ENCODE results near the gene AMBP. TPM values are rescaled to one million over a fixed set of nuclear protein-coding genes. Genes with fewer than 3 reads are reported as not detected.

Gene AMBP
- total RNA-seq, 1 experiment from 2014 or later = 0.20 TPM

DNA sequence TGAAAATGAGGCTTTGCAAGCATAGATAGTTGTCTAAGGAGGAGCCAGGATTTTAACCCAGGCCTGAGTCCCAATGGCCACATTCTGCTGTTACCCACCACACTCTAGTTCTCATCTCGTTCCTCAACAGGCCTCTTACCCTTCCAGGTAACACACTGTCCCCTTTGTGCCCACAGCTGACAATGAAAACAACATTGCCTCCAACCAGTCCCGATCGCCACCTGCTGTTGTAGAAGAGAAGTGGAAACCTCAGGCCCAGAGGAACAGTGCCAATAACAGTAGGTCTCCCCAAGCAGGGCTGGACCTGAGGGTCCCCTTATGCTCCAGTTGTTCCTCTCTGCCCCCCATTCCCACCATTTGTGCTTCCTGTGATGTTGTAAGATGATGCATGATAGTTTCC is 30.4 kb downstream of the AMBP start:
- Histone ChIP-seq H2AK5ac (ENCODE audit: insufficient read length, low read length) (no peak overlapping the region), H3K27me3 (ENCODE audit: insufficient read depth, low read length) (no peaks in the 10 kb centered on the region), H3K4ac (ENCODE audit: low read depth, low read length) (no peak overlapping the region), H2BK15ac (ENCODE audit: low read depth, low read length) (no peak overlapping the region), H3K27ac (ENCODE audit: insufficient read length, low read depth, low read length) (no peak overlapping the region), H3K23me2 (ENCODE audit: insufficient read length, low read depth, low read length, poor library complexity, severe bottlenecking) (no peaks in the 10 kb centered on the region), H3K14ac (ENCODE audit: insufficient read depth, low read length) (no peak overlapping the region), H2BK12ac (ENCODE audit: insufficient read length, low read depth, low read length) (no peak overlapping the region), H2AFZ (ENCODE audit: low read length) (no peak overlapping the region), H2BK20ac (ENCODE audit: low read depth, low read length, poor library complexity, severe bottlenecking) (no peak overlapping the region), H3K79me1 (ENCODE audit: insufficient read depth, low read depth, low read length, poor library complexity, severe bottlenecking) (no peaks in the 10 kb centered on the region), H3K18ac (ENCODE audit: insufficient read length, low read depth, low read length) (no peak overlapping the region), H3K23ac (ENCODE audit: insufficient read length, low read depth, low read length) (no peak overlapping the region), H2BK120ac (ENCODE audit: low read depth, low read length, poor library complexity, severe bottlenecking) (no peak overlapping the region), H3K79me2 (ENCODE audit: insufficient read depth, low read length) (no peaks in the 10 kb centered on the region), H3K4me2 (ENCODE audit: insufficient read depth, insufficient read length, low read length) (no peak overlapping the region), H3K9ac (ENCODE audit: extremely low read depth, insufficient read length, low read length) (no peak overlapping the region), H4K5ac (ENCODE audit: insufficient read length, low read depth, low read length) (no peak overlapping the region), H2BK5ac (ENCODE audit: insufficient read length, low read length) (no peak overlapping the region), H4K91ac (ENCODE audit: insufficient read length, low read depth, low read length) (no peak overlapping the region), H3T11ph (ENCODE audit: low read length) (no peak overlapping the region), H3K9me3 (ENCODE audit: control insufficient read depth, low read depth, low read length) (no peaks in the 10 kb centered on the region), H4K8ac (replicated peaks; ENCODE audit: insufficient read length, low read depth, low read length) (no peak overlapping the region), H3K56ac (ENCODE audit: insufficient read length, low read depth, low read length) (no peak overlapping the region), H3K4me1 (ENCODE audit: insufficient read depth, low read length) (no peaks in the 10 kb centered on the region), H4K20me1 (ENCODE audit: control insufficient read depth, insufficient read depth, insufficient read length) (no peaks in the 10 kb centered on the region)
- DNase-seq = peak; percentile 52
- TF ChIP-seq, protein P1, sequence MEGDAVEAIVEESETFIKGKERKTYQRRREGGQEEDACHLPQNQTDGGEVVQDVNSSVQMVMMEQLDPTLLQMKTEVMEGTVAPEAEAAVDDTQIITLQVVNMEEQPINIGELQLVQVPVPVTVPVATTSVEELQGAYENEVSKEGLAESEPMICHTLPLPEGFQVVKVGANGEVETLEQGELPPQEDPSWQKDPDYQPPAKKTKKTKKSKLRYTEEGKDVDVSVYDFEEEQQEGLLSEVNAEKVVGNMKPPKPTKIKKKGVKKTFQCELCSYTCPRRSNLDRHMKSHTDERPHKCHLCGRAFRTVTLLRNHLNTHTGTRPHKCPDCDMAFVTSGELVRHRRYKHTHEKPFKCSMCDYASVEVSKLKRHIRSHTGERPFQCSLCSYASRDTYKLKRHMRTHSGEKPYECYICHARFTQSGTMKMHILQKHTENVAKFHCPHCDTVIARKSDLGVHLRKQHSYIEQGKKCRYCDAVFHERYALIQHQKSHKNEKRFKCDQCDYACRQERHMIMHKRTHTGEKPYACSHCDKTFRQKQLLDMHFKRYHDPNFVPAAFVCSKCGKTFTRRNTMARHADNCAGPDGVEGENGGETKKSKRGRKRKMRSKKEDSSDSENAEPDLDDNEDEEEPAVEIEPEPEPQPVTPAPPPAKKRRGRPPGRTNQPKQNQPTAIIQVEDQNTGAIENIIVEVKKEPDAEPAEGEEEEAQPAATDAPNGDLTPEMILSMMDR (conservative IDR thresholded peaks at IDR 0.05) = peak; percentile 59
- H3K4me3 Mint-ChIP-seq = no peak overlapping the region
- H3K9me3 Mint-ChIP-seq = no peaks in the 10 kb centered on the region
- 0 out of 4 replicates have a peak, but pooled peaks cover 0 to 3% of the 10 kb centered on the region in 2 experiments for H3K4me1 Mint-ChIP-seq
- no CpG with 5 or more reads among the region's 3 CpGs for WGBS (ENCODE audit: extremely low coverage, insufficient read length, low lambda C conversion rate)
- H3K27me3 Mint-ChIP-seq (ENCODE audit: low read depth) = no peaks in the 10 kb centered on the region
- no peak overlapping the region; a peak in 1 of 7 replicates for H3K27ac Mint-ChIP-seq
- H3K36me3 Mint-ChIP-seq (ENCODE audit: insufficient read depth in 1 of 3, low read depth in 3 of 3) = peaks cover 16 to 46% (median 43%) of the 10 kb centered on the region in 3 experiments; a peak in 6 of 7 replicates
